ENCODE results near the gene LSM10. TPM values are rescaled to one million over a fixed set of nuclear protein-coding genes. Genes with fewer than 3 reads are reported as not detected.

Gene LSM10
- total and polyA plus RNA-seq, 7 donors: 50.5 to 114 (median 56.6) TPM

- no peak for DNase-seq
- 82 to 88% methylated on average over 2 of the region's 2 CpGs for WGBS, 2 donors
- Histone ChIP-seq H3K4me3 (no peak overlapping the region), H3K9me3 (no peaks in the 10 kb centered on the region), H3K27ac (no peak overlapping the region), H3K36me3 (peaks cover 0 to 11% (median 0%) of the 10 kb centered on the region in 4 donors), H3K4me1 (peaks cover 0 to under 1% (median 0%) of the 10 kb centered on the region in 4 donors), H3K27me3 (no peaks in the 10 kb centered on the region)
- intact Hi-C loops (cut with DNase I): no loop called here
- TF ChIP-seq CTCF (IDR thresholded peaks at IDR 0.05): no peak
- TF ChIP-seq POLR2AphosphoS5 (IDR thresholded peaks at IDR 0.05): no peak
- no peak for TF ChIP-seq POLR2A (IDR thresholded peaks at IDR 0.05)
- no peak for TF ChIP-seq EP300 (IDR thresholded peaks at IDR 0.05)
These were observed 45.6 kb upstream of the LSM10 start for GRCh38 chr1:36443297-36443696.

- DNase-seq: no peak
- intact Hi-C loops (cut with DNase I): no loop called here
- peaks cover 0 to 21% (median 0%) of the 10 kb centered on the region in 4 donors for H3K36me3 ChIP-seq
- H3K4me1 ChIP-seq: no peaks in the 10 kb centered on the region
- H3K9me3 ChIP-seq: no peaks in the 10 kb centered on the region
- 80 to 83% methylated on average over 3 of the region's 3 CpGs for WGBS, 2 donors
- no peak overlapping the region for H3K4me3 ChIP-seq
- no peak overlapping the region for H3K27ac ChIP-seq
- no peaks in the 10 kb centered on the region for H3K27me3 ChIP-seq
- TF ChIP-seq POLR2AphosphoS5 (IDR thresholded peaks at IDR 0.05) (no peak), EP300 (IDR thresholded peaks at IDR 0.05) (no peak), POLR2A (IDR thresholded peaks at IDR 0.05) (no peak), CTCF (IDR thresholded peaks at IDR 0.05) (no peak)
These were observed 44.6 kb upstream of the LSM10 start for GRCh38 chr1:36442337-36442736.

- no peak for DNase-seq
- Histone ChIP-seq H3K27ac (no peak overlapping the region), H3K4me1 (no peaks in the 10 kb centered on the region), H3K36me3 (peaks cover 0 to 31% (median 4%) of the 10 kb centered on the region in 4 donors), H3K9me3 (no peaks in the 10 kb centered on the region), H3K27me3 (no peaks in the 10 kb centered on the region), H3K4me3 (no peak overlapping the region)
- TF ChIP-seq POLR2AphosphoS5 (IDR thresholded peaks at IDR 0.05): no peak
- no peak for TF ChIP-seq CTCF (IDR thresholded peaks at IDR 0.05)
- no peak for TF ChIP-seq POLR2A (IDR thresholded peaks at IDR 0.05)
- no peak for TF ChIP-seq EP300 (IDR thresholded peaks at IDR 0.05)
- WGBS, 2 donors: 91% methylated on average over 3 of the region's 3 CpGs
- intact Hi-C loops (cut with DNase I): no loop called here
These were observed 42.9 kb upstream of the LSM10 start for GRCh38 chr1:36440646-36441045.

GRCh38 chr1:36440044-36440443, 42.3 kb upstream of the LSM10 start:
- Histone ChIP-seq H3K4me1 (no peaks in the 10 kb centered on the region), H3K36me3 (peaks cover 0 to 31% (median 4%) of the 10 kb centered on the region in 4 donors), H3K27ac (no peak overlapping the region), H3K4me3 (no peak overlapping the region), H3K27me3 (no peaks in the 10 kb centered on the region), H3K9me3 (no peaks in the 10 kb centered on the region)
- DNase-seq: no peak
- intact Hi-C loops (cut with DNase I): no loop called here
- 84 to 90% methylated on average over 3 of the region's 3 CpGs for WGBS, 2 donors
- TF ChIP-seq EP300 (IDR thresholded peaks at IDR 0.05): no peak
- no peak for TF ChIP-seq CTCF (IDR thresholded peaks at IDR 0.05)
- TF ChIP-seq POLR2AphosphoS5 (IDR thresholded peaks at IDR 0.05): no peak
- TF ChIP-seq POLR2A (IDR thresholded peaks at IDR 0.05): no peak

- 68 to 89% methylated on average over 4 of the region's 4 CpGs for WGBS, 2 donors
- Histone ChIP-seq H3K27ac (no peak overlapping the region), H3K4me3 (no peak overlapping the region), H3K4me1 (no peaks in the 10 kb centered on the region), H3K9me3 (no peaks in the 10 kb centered on the region), H3K36me3 (peaks cover 0 to 31% (median 4%) of the 10 kb centered on the region in 4 donors), H3K27me3 (no peaks in the 10 kb centered on the region)
- intact Hi-C loops (cut with DNase I): no loop called here
- TF ChIP-seq POLR2A (IDR thresholded peaks at IDR 0.05) (no peak), CTCF (IDR thresholded peaks at IDR 0.05) (no peak), EP300 (IDR thresholded peaks at IDR 0.05) (no peak), POLR2AphosphoS5 (IDR thresholded peaks at IDR 0.05) (no peak)
- no peak for DNase-seq
These were observed 41.0 kb upstream of the LSM10 start for GRCh38 chr1:36438715-36439114.

Measured in sigmoid colon (tissue), 7 donors.